Measurements from ENCODE around the gene ERG. TPM values are rescaled to one million over a fixed set of nuclear protein-coding genes. Genes with fewer than 3 reads are reported as not detected.

The ERG gene
- total RNA-seq, 3 donors from 2014 or later = 12.2 to 21.0 (median 14.0) TPM

DNA sequence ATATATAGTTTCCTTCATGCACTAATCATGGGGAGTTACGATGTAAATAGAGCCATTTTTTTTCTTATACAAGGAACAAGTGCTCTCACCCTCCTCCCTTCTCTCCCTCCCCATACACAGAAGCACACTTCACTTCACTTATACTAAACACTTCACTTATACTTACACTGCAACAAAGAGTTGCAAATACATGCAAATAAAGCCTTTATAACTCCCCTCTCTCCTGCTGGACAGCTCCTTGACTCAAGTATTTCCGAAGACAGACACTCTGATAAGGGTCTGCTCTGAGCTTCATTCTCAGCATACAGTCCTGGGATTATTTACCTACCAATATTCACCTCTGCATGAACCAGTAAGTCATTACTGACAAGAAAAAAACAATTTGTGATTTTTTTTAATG is 35.6 kb upstream of the ERG start:
- Histone ChIP-seq H3K27me3 (no peaks in the 10 kb centered on the region), H3K4me1 (no peaks in the 10 kb centered on the region), H3K4me3 (no peak overlapping the region), H3K36me3 (no peaks in the 10 kb centered on the region), H3K27ac (no peak overlapping the region), H3K9me3 (no peaks in the 10 kb centered on the region)
- intact Hi-C loops (cut with DNase I; ENCODE audit: low total_unique reads) = no loop called here
- DNase-seq (ENCODE audit: low spot score in 2 of 2) = no peak
- no peak for TF ChIP-seq POLR2AphosphoS5 (IDR thresholded peaks at IDR 0.05)
- TF ChIP-seq POLR2A (IDR thresholded peaks at IDR 0.05) = no peak
- TF ChIP-seq, protein P1, sequence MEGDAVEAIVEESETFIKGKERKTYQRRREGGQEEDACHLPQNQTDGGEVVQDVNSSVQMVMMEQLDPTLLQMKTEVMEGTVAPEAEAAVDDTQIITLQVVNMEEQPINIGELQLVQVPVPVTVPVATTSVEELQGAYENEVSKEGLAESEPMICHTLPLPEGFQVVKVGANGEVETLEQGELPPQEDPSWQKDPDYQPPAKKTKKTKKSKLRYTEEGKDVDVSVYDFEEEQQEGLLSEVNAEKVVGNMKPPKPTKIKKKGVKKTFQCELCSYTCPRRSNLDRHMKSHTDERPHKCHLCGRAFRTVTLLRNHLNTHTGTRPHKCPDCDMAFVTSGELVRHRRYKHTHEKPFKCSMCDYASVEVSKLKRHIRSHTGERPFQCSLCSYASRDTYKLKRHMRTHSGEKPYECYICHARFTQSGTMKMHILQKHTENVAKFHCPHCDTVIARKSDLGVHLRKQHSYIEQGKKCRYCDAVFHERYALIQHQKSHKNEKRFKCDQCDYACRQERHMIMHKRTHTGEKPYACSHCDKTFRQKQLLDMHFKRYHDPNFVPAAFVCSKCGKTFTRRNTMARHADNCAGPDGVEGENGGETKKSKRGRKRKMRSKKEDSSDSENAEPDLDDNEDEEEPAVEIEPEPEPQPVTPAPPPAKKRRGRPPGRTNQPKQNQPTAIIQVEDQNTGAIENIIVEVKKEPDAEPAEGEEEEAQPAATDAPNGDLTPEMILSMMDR (IDR thresholded peaks at IDR 0.05) = no peak

DNA sequence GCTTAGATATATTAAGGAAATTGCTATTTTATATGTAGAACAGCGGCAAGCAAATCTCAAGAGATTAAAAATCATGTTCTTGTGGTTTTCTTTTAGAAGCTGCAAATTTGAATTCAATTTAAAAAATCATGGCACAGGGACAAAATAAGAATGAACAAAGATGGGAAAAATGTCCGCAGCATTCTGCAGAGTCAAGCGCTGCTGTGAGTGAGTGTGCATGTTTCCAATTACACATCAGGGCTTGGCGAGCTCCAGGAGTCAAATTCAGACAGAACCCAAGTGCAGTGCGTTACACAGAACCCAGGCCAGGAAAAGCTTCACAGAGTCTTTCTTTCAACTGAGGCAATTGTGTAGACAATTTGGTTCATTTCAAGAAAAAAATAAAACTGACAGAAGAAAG is 33.3 kb upstream of the ERG start:
- Histone ChIP-seq H3K27ac (no peak overlapping the region), H3K27me3 (peaks cover 0 to 6% of the 10 kb centered on the region in 2 donors), H3K9me3 (no peaks in the 10 kb centered on the region), H3K4me3 (no peak overlapping the region), H3K36me3 (no peaks in the 10 kb centered on the region), H3K4me1 (no peaks in the 10 kb centered on the region)
- TF ChIP-seq POLR2A (IDR thresholded peaks at IDR 0.05) (no peak), POLR2AphosphoS5 (IDR thresholded peaks at IDR 0.05) (no peak)
- TF ChIP-seq, protein P1 (IDR thresholded peaks at IDR 0.05) = no peak
- DNase-seq (ENCODE audit: low spot score in 2 of 2) = no peak
- intact Hi-C loops (cut with DNase I; ENCODE audit: low total_unique reads) = no loop called here

DNA sequence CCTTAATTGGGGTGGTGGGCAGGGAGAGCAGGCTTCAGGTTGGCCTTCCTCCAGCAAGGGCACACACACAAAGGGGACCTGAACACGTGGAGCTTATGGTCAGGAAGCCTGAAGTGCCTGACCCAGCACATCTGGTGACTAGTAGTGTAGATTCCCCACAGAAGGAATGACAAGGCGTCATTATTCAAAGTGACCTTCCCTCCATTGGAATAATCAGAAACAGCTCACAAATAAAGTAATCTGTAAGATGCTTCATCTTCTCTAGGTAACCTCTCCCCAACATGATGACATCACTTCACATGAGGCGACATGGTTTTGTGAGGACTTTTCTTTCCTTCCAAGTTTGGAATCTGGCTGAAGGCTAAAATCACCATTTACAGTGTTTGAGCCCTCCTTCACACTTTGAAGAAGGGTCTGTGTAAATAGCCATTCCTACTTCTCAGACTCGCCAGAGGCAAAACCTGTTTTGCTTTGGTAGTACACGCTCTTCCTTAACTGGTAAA is 32.8 kb upstream of the ERG start:
- Histone ChIP-seq H3K27ac (no peak overlapping the region), H3K36me3 (no peaks in the 10 kb centered on the region), H3K4me1 (no peaks in the 10 kb centered on the region), H3K27me3 (peaks cover 0 to 6% of the 10 kb centered on the region in 2 donors), H3K9me3 (no peaks in the 10 kb centered on the region), H3K4me3 (no peak overlapping the region)
- TF ChIP-seq POLR2A (IDR thresholded peaks at IDR 0.05) = no peak
- no peak for TF ChIP-seq POLR2AphosphoS5 (IDR thresholded peaks at IDR 0.05)
- TF ChIP-seq, protein P1 (IDR thresholded peaks at IDR 0.05) = no peak
- no peak for DNase-seq (ENCODE audit: low spot score in 2 of 2)
- intact Hi-C loops (cut with DNase I; ENCODE audit: low total_unique reads) = no loop called here

DNA sequence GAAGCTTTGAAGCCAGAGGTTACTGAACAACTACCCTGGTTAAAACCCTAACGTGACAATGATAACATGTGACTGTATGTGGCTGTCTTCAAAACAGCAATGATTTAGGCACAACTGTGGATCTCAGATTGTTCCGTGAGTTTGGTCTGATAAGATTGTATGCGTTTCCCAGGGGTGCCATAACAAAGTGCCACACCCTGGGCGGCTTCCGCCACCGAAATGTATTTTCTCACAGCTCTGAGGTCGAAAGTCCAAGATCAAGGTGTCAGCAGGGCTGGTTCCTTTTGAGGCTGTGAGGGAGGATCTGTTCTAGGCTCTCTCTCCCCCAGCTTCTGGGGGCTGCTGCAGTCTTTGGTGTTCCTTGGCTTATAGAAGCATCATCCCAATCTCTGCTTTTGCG is 29.5 kb upstream of the ERG start:
- intact Hi-C loops (cut with DNase I; ENCODE audit: low total_unique reads) = no loop called here
- H3K4me3 ChIP-seq = no peak overlapping the region

DNA sequence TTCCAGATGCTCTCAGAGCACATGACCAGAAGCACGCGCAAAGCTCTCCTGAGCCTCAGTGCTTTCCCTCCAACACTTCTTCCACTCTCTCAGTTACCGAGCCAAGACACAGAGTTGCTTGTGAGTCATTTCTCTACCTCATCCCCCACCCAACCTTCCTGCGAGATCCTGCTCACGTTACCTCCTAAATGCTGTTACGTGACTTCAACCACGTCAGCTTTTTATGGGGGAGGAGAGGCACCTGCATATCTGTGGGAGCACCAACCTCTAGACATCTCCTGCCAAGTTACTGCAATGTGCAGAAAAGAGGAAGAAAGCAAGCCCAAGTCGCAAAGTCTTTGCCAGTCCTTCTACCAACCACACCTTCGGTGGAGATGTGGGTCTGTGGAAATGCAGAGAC is 27.2 kb upstream of the ERG start:
- no peak overlapping the region for H3K27ac ChIP-seq

More for the DNA sequence above, 29.5 kb upstream of the ERG start:
- H3K9me3 ChIP-seq = no peaks in the 10 kb centered on the region
- H3K27ac ChIP-seq = no peak overlapping the region
- DNase-seq (ENCODE audit: low spot score in 2 of 2) = no peak
- H3K36me3 ChIP-seq = no peaks in the 10 kb centered on the region
- no peak for TF ChIP-seq POLR2AphosphoS5 (IDR thresholded peaks at IDR 0.05)
- TF ChIP-seq, protein P1 (IDR thresholded peaks at IDR 0.05) = no peak
- H3K27me3 ChIP-seq = peaks cover 0 to 21% of the 10 kb centered on the region in 2 donors
- no peaks in the 10 kb centered on the region for H3K4me1 ChIP-seq

More for the DNA sequence above, 27.2 kb upstream of the ERG start:
- intact Hi-C loops (cut with DNase I; ENCODE audit: low total_unique reads) = no loop called here
- no peak for DNase-seq (ENCODE audit: low spot score in 2 of 2)
- Histone ChIP-seq H3K27me3 (peaks cover 0 to 21% of the 10 kb centered on the region in 2 donors), H3K4me3 (no peak overlapping the region), H3K36me3 (no peaks in the 10 kb centered on the region), H3K9me3 (no peaks in the 10 kb centered on the region), H3K4me1 (no peaks in the 10 kb centered on the region)
- no peak for TF ChIP-seq POLR2AphosphoS5 (IDR thresholded peaks at IDR 0.05)
- TF ChIP-seq, protein P1 (IDR thresholded peaks at IDR 0.05) = no peak
- TF ChIP-seq POLR2A (IDR thresholded peaks at IDR 0.05) = no peak
